ENCODE measurements around the gene SKIC2.
"Not testable (repeated sequence)": the region's sequence is repeated elsewhere in the genome, so short reads cannot be mapped to it uniquely, and the experiment has no call there.

SKIC2 gene

GRCh38 chr6:32004864-32005537 is 46.0 kb downstream of the SKIC2 start:
- DNase-seq: not testable (repeated sequence)

GRCh38 chr6:32005538-32005880 is 46.5 kb downstream of the SKIC2 start:
- DNase-seq: not testable (repeated sequence)

GRCh38 chr6:32005991-32006529 is 47.1 kb downstream of the SKIC2 start:
- not testable (repeated sequence) for DNase-seq

GRCh38 chr6:32007086-32007485 is 48.1 kb downstream of the SKIC2 start:
- not testable (repeated sequence) for DNase-seq

- not testable (repeated sequence) for DNase-seq
These were observed 49.1 kb downstream of the SKIC2 start for GRCh38 chr6:32008037-32008436.

- DNase-seq: not testable (repeated sequence)
These were observed 49.6 kb downstream of the SKIC2 start for GRCh38 chr6:32008616-32009015.

- not testable (repeated sequence) for DNase-seq
These were observed 50.6 kb downstream of the SKIC2 start for GRCh38 chr6:32009537-32009936.

- not testable (repeated sequence) for DNase-seq
These were observed 52.0 kb downstream of the SKIC2 start for GRCh38 chr6:32010856-32011530.

GRCh38 chr6:32012941-32013617 is 54.1 kb downstream of the SKIC2 start:
- not testable (repeated sequence) for DNase-seq

GRCh38 chr6:32013738-32014137 is 54.8 kb downstream of the SKIC2 start:
- DNase-seq: not testable (repeated sequence)

GRCh38 chr6:32014547-32014946 is 55.6 kb downstream of the SKIC2 start, which contains the start of gene C4B:
TSS of gene C4B (plus strand) at chr6:32014795. CDS start at chr6:32014846, 51 bp downstream.
- DNase-seq: not testable (repeated sequence)
